A549 (cell line): ENCODE measurements around the gene EML5. TPM values are rescaled to one million over a fixed set of nuclear protein-coding genes. Genes with fewer than 3 reads are reported as not detected.

ENCODE experiments used
- ATAC-seq, 2 experiments: fragments of 200-7000 bp in 1 of 2; fragments of >200 bp in 1 of 2; cut with Nextera tagmentation in 1 of 2; cut with Tn5 transposase in 1 of 2; 3 replicates each; pipeline versions ENCODE4 v1.8.0 to v1.9.1; 2018 to 2020; ENCODE audit warnings: mild to moderate bottlenecking in 1 of 2, moderate library complexity in 1 of 2
- CTCF ChIA-PET: fragments of 300-600 bp; sonication (Branson Sonifier 250); formaldehyde crosslinking; extraction: SDS; loops from one replicate; lab custom pipeline; 2021; ENCODE audit warnings: antibody characterized with exemption, inconsistent platforms; lab: Yijun Ruan, JAX
- POLR2A ChIA-PET: fragments of 350-600 bp; formaldehyde crosslinking; extraction: SDS; loops from one replicate; lab custom pipeline; 2021; ENCODE audit warnings: antibody characterized with exemption, inconsistent platforms; lab: Yijun Ruan, JAX
- DNase-seq, 2 experiments: peaks; one replicate each; pipeline versions ENCODE4 v3.0.0 to v3.0.0-alpha.2; 2011 to 2016; ENCODE audit warnings: low read depth in 1 of 2, low spot score in 1 of 2
- FAIRE-seq: peaks from 2 replicates; lab custom pipeline; 2011; peaks lifted over from hg19 to GRCh38; lab: Jason Lieb, UNC
- H3K27ac ChIP-seq, 2 experiments: fragments of >200 bp; sonication (Bioruptor Twin); formaldehyde crosslinking; 3 replicates each; pipeline ENCODE4 v1.5.1; 2016 to 2017
- H3K4me1 ChIP-seq: fragments of >200 bp; sonication (Bioruptor Twin); formaldehyde crosslinking; 3 replicates; pipeline ENCODE4 v1.6.1; 2016
- H3K4me2 ChIP-seq: fragments of >200 bp; sonication (Bioruptor Twin); formaldehyde crosslinking; 3 replicates; pipeline ENCODE4 v1.6.1; 2016
- H3K4me3 ChIP-seq: fragments of >200 bp; sonication (Bioruptor Twin); formaldehyde crosslinking; 3 replicates; pipeline ENCODE4 v1.5.1; 2016
- H3K9me3 ChIP-seq: fragments of >200 bp; sonication (Bioruptor Twin); formaldehyde crosslinking; 3 replicates; pipeline ENCODE4 v1.6.1; 2016
- BHLHE40 ChIP-seq: IDR thresholded peaks from 2 replicates; pipeline ENCODE4 v1.6.1; 2012; ENCODE audit warnings: low read depth, low read length, inconsistent platforms
- CBX2 ChIP-seq: fragments of 200-600 bp; sonication (generic); IDR thresholded peaks from 2 replicates; pipeline ENCODE4 v1.6.1; 2016; ENCODE audit warnings: low read depth, mild to moderate bottlenecking, borderline replicate concordance
- CBX8 ChIP-seq: fragments of 200-600 bp; sonication (generic); IDR thresholded peaks from 2 replicates; pipeline ENCODE4 v1.6.1; 2016
- CEBPB ChIP-seq, 2 experiments: fragments of >200 bp in 1 of 2; sonication (Bioruptor Twin) in 1 of 2; formaldehyde crosslinking in 1 of 2; IDR thresholded peaks; 2 replicates each; pipeline ENCODE4 v1.6.1; 2012 to 2016
- EHMT2 ChIP-seq: fragments of 200-600 bp; sonication (generic); IDR thresholded peaks from 2 replicates; pipeline ENCODE4 v1.6.1; 2016; ENCODE audit warnings: antibody characterized with exemption, low read depth, mild to moderate bottlenecking, moderate library complexity
- EP300 ChIP-seq, 2 experiments: fragments of >200 bp; sonication (Bioruptor Twin); formaldehyde crosslinking; IDR thresholded peaks; 2 replicates in 1 of 2; 3 replicates in 1 of 2; pipeline ENCODE4 v1.6.1; 2016 to 2017
- GATA3 ChIP-seq: IDR thresholded peaks from 2 replicates; pipeline ENCODE4 v1.6.1; 2012; ENCODE audit warnings: borderline replicate concordance
- HOXB13 ChIP-seq: fragments of 250-450 bp; sonication (Bioruptor Pico); IDR thresholded peaks from 2 replicates; pipeline ENCODE4 v1.5.0; 2020; ENCODE audit warnings: low read depth, mild to moderate bottlenecking, moderate library complexity
- HOXB5 ChIP-seq: fragments of 250-450 bp; sonication (Bioruptor Pico); IDR thresholded peaks from 2 replicates; pipeline ENCODE4 v1.5.0; 2020; ENCODE audit warnings: mild to moderate bottlenecking, moderate library complexity
- JUNB ChIP-seq: fragments of >200 bp; sonication (Bioruptor Twin); formaldehyde crosslinking; IDR thresholded peaks from 2 replicates; pipeline ENCODE4 v1.6.1; 2016
- KDM5A ChIP-seq: fragments of 200-600 bp; sonication (generic); IDR thresholded peaks from 2 replicates; pipeline ENCODE4 v1.6.1; 2016; ENCODE audit warnings: antibody characterized with exemption, mild to moderate bottlenecking
- MAFK ChIP-seq: fragments of 450-650 bp; IDR thresholded peaks from 2 replicates; pipeline ENCODE4 v1.6.1; 2014; ENCODE audit not compliant: partially characterized antibody
- MYC ChIP-seq: IDR thresholded peaks from 2 replicates; pipeline ENCODE4 v1.6.1; 2012; ENCODE audit warnings: mild to moderate bottlenecking, inconsistent platforms, low read length, improper control_type of control experiment, borderline replicate concordance
- POLR2A ChIP-seq: IDR thresholded peaks from 2 replicates; pipeline ENCODE4 v1.6.1; 2012; ENCODE audit warnings: mild to moderate bottlenecking, low read length
- RCOR1 ChIP-seq: fragments of 150-350 bp; IDR thresholded peaks from 2 replicates; pipeline ENCODE4 v1.6.1; 2014; ENCODE audit warnings: antibody characterized with exemption, low read length, low read depth
- RNF2 ChIP-seq: fragments of 200-600 bp; sonication (generic); IDR thresholded peaks from 2 replicates; pipeline ENCODE4 v1.6.1; 2016; ENCODE audit warnings: low read depth, mild to moderate bottlenecking, antibody characterized with exemption, moderate library complexity, borderline replicate concordance
- SMC3 ChIP-seq: fragments of >200 bp; sonication (Bioruptor Twin); formaldehyde crosslinking; IDR thresholded peaks from 3 replicates; pipeline ENCODE4 v1.6.1; 2018; ENCODE audit warnings: inconsistent platforms
- TP53 ChIP-seq: fragments of 250-450 bp; sonication (Bioruptor Pico); IDR thresholded peaks from 2 replicates; pipeline ENCODE4 v1.5.0; 2021; ENCODE audit warnings: mild to moderate bottlenecking, moderate library complexity
- ZC3H11A ChIP-seq: fragments of 450-650 bp; IDR thresholded peaks from 2 replicates; pipeline ENCODE4 v1.6.1; 2014; ENCODE audit warnings: antibody characterized with exemption, mild to moderate bottlenecking
- ZFP36 ChIP-seq: fragments of 450-650 bp; IDR thresholded peaks from 2 replicates; pipeline ENCODE4 v1.6.1; 2014; ENCODE audit warnings: borderline replicate concordance; ENCODE audit not compliant: partially characterized antibody
- ZNF302 ChIP-seq: fragments of 250-450 bp; sonication (Bioruptor Pico); IDR thresholded peaks from 2 replicates; pipeline ENCODE4 v1.9.0; 2021; ENCODE audit warnings: inconsistent platforms, mild to moderate bottlenecking, moderate library complexity
- WGBS: methylation state at CpG from one replicate; pipeline ENCODE4 v1.1.6; 2017; ENCODE audit errors: missing lambda C conversion rate; 5-methylcytosine and 5-hydroxymethylcytosine counted together
- polyA plus RNA-seq, 4 experiments: library from polyadenylated mRNA; depleted of rRNA in 3 of 4; stranded (reverse); fragments of >200 nt; fragmentation: RNase III in 1 of 4; extraction: RNeasy Plus Mini Kit Qiagen cat#74134 plus additional on column Dnase treatment in 1 of 4; gene quantifications; 2 replicates in 3 of 4; 3 replicates in 1 of 4; pipeline ENCODE4 v1.2.3, GENCODE V29; 2011 to 2017
- TF ChIP-seq, protein P1 (sequence below): fragments of 250-450 bp; sonication (Bioruptor Pico); IDR thresholded peaks from 2 replicates; pipeline ENCODE4 v1.5.0; 2020; ENCODE audit warnings: low read depth, mild to moderate bottlenecking, moderate library complexity
- TF ChIP-seq, protein P2 (sequence below): fragments of >200 bp; sonication (Bioruptor Twin); formaldehyde crosslinking; IDR thresholded peaks from 3 replicates; pipeline ENCODE4 v1.6.1; 2016
- TF ChIP-seq, protein P3 (sequence below): fragments of >200 bp; sonication (Bioruptor Twin); formaldehyde crosslinking; IDR thresholded peaks from 3 replicates; pipeline ENCODE4 v1.5.1; 2016
- TF ChIP-seq, protein P4 (sequence below): fragments of 450-650 bp; IDR thresholded peaks from 2 replicates; pipeline ENCODE4 v1.6.1; 2014; ENCODE audit warnings: antibody characterized with exemption

EML5 gene
- polyA plus RNA-seq, 2 of the 4 experiments (the other 2 are of a cell fraction): 0.44 to 0.62 TPM

DNA sequence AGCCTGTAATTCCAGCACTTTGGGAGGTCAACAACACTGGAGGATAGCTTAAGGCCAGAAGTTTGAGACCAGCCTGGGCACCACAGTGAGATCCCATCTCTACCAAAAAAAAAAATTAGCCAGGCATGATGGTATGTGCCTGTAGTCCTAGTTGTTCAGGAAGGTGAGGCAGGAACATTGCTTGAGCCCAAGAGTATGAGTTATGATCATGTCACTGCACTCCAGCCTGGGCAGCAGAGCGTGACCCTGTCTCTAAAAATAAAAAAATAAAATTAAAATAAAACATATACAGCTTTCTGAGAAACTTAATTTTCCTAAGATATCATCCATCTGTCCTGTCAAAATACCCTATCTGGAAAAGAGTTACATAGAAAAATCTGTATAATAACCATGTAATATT, 38.9 kb downstream of the EML5 start:
- ATAC-seq (no peak), DNase-seq (no peak), FAIRE-seq (no peak)
- 65% methylated on average over 1 of the region's 1 CpG for WGBS
- CTCF ChIA-PET: no interaction called here
- peaks cover 20% of the 10 kb centered on the region; the same call in 2 of the 3 replicates for H3K4me1 ChIP-seq
- H3K4me2 ChIP-seq: no peak overlapping the region
- H3K9me3 ChIP-seq: no peaks in the 10 kb centered on the region
- POLR2A ChIA-PET: no interaction called here
- no peak overlapping the region for H3K4me3 ChIP-seq
- H3K27ac ChIP-seq: no peak overlapping the region
- TF ChIP-seq HOXB13: no peak
- no peak for TF ChIP-seq SMC3
- TF ChIP-seq ZC3H11A: no peak
- no peak for TF ChIP-seq POLR2A
- TF ChIP-seq CBX8: no peak
- TF ChIP-seq, protein P1, sequence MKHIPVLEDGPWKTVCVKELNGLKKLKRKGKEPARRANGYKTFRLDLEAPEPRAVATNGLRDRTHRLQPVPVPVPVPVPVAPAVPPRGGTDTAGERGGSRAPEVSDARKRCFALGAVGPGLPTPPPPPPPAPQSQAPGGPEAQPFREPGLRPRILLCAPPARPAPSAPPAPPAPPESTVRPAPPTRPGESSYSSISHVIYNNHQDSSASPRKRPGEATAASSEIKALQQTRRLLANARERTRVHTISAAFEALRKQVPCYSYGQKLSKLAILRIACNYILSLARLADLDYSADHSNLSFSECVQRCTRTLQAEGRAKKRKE: no peak
- no peak for TF ChIP-seq JUNB

DNA sequence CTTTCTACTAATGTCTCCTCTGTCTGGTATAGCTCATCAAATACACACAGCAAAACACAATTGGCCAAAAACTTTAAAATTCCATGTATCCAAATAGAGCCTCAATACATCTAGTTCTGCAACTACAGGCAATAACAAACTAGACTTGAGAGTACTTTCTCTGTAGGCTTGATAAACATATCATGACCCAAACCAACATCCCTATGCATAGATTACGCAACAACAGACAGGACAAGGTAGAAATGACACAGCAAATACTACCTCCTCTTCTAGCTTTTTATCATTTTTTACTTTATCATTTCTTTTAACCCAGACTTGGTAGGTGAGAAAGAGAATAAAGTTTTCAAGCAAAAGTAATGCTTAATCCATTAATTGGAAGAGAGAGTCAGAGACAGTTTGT, 41.8 kb downstream of the EML5 start:
- no peak for FAIRE-seq
- no peaks in the 10 kb centered on the region for H3K9me3 ChIP-seq
- 91% methylated on average over 1 of the region's 1 CpG for WGBS
- no peak overlapping the region for H3K4me3 ChIP-seq
- peak; percentile 62 to 90; a peak in 3 of 4 replicates for TF ChIP-seq CEBPB (IDR thresholded peaks at IDR 0.05)
- TF ChIP-seq MYC: no peak
- peak; percentile 8 for TF ChIP-seq MAFK
- no peak for TF ChIP-seq CBX2
- DNase-seq: no peak
- H3K4me1 ChIP-seq: peaks cover 31% of the 10 kb centered on the region
- POLR2A ChIA-PET: no interaction called here
- no peak for ATAC-seq
- peak overlapping the region in 1 of 2 experiments; percentile 20; a peak in 2 of 6 replicates for H3K27ac ChIP-seq
- CTCF ChIA-PET: interaction anchor here (0.6 to 0.8 kb wide), 3 partner anchors 75 to 1381 kb away, joined by 3 read pairs; no protein-coding TSS in a partner anchor
- H3K4me2 ChIP-seq: peak overlapping the region; percentile 7; the same call in 1 of the 3 replicates

DNA sequence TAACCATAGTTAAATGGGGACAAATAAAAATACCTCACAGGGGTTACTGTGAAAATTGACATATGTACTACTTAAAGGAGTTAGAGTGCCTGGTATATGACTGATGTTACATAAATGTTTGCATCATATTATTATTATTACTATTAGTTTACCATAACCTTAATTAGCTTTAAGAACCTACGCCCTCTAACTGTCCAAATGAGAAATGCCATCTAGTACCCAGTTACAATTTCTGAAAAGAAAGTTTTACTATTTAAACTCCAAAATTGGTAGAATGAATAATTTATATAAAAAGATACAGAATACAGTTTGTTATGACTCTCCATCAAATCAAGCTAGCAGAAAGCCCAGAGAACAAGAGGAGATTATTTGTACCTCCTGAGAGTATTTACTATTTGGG, 42.3 kb downstream of the EML5 start:
- ATAC-seq (no peak), DNase-seq (no peak), FAIRE-seq (peak; percentile 61)
- no peaks in the 10 kb centered on the region for H3K9me3 ChIP-seq
- H3K4me1 ChIP-seq: peaks cover 31% of the 10 kb centered on the region
- H3K4me3 ChIP-seq: no peak overlapping the region
- ChIA-PET POLR2A (no interaction called here), CTCF (interaction anchor here (0.6 to 0.8 kb wide), 3 partner anchors 76 to 1382 kb away, joined by 3 read pairs; no protein-coding TSS in a partner anchor)
- H3K27ac ChIP-seq: no peak overlapping the region
- 77% methylated on average over 1 of the region's 1 CpG for WGBS
- no peak overlapping the region for H3K4me2 ChIP-seq
- TF ChIP-seq KDM5A: no peak
- TF ChIP-seq ZNF302 (CRISPR knock-in tag): no peak
- TF ChIP-seq MAFK: no peak
- TF ChIP-seq EP300 (IDR thresholded peaks at IDR 0.05): no peak
- TF ChIP-seq GATA3: no peak
- no peak for TF ChIP-seq MYC
- TF ChIP-seq, protein P2, sequence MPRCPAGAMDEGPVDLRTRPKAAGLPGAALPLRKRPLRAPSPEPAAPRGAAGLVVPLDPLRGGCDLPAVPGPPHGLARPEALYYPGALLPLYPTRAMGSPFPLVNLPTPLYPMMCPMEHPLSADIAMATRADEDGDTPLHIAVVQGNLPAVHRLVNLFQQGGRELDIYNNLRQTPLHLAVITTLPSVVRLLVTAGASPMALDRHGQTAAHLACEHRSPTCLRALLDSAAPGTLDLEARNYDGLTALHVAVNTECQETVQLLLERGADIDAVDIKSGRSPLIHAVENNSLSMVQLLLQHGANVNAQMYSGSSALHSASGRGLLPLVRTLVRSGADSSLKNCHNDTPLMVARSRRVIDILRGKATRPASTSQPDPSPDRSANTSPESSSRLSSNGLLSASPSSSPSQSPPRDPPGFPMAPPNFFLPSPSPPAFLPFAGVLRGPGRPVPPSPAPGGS: no peak

DNA sequence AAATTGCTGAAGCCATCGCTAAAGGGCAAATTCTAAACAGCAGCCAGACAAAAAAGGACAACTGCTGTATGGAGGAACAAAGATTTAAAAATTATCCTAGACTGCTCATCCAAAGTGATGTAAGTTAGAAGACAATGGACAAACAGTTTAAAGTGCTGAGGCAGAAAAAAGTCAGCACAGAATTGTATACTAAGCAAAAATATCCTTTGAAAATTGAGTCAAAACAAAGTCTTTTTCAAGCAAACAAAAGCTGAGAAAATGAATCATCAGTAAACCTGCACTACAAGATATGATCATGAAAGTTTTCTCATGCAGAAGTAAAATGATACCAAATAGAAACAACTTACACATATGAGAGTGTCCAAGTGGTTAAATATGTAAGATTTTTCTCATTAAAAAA, 43.6 kb downstream of the EML5 start:
- POLR2A ChIA-PET: no interaction called here
- no peaks in the 10 kb centered on the region for H3K9me3 ChIP-seq
- no peak for ATAC-seq
- TF ChIP-seq MAFK (peak; percentile 88), ZNF302 (CRISPR knock-in tag) (no peak)
- peak in 1 of 2 experiments; percentile 4 for DNase-seq
- CTCF ChIA-PET: interaction anchor here (0.6 kb wide), 1 partner anchor 580 kb away, joined by 4 read pairs; no protein-coding TSS in a partner anchor
- H3K4me2 ChIP-seq: peak overlapping the region; percentile 54
- no peak overlapping the region for H3K27ac ChIP-seq
- no peak overlapping the region for H3K4me3 ChIP-seq
- 3% methylated on average over 1 of the region's 1 CpG for WGBS
- no peak for FAIRE-seq
- peaks cover 31% of the 10 kb centered on the region for H3K4me1 ChIP-seq

DNA sequence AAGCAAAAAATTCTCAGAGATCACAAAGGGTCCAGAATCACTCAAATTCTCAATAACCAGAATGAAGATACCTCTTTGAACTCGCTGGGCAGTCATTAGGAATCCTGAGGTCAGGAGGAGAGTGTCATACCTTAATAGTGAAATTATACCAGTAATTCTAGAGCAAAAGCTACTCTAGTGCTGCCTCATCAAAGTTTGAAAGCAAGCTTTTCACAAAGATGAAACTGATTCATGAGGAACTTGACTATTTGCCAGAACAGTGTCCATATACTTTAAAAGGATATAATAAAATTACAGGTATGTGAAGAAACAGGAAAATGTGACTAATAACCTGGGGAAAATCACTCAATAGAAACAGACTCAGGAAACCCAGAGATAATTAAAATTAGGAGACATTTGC, 44.5 kb downstream of the EML5 start:
- ATAC-seq: no peak
- POLR2A ChIA-PET: no interaction called here
- TF ChIP-seq, protein P3, sequence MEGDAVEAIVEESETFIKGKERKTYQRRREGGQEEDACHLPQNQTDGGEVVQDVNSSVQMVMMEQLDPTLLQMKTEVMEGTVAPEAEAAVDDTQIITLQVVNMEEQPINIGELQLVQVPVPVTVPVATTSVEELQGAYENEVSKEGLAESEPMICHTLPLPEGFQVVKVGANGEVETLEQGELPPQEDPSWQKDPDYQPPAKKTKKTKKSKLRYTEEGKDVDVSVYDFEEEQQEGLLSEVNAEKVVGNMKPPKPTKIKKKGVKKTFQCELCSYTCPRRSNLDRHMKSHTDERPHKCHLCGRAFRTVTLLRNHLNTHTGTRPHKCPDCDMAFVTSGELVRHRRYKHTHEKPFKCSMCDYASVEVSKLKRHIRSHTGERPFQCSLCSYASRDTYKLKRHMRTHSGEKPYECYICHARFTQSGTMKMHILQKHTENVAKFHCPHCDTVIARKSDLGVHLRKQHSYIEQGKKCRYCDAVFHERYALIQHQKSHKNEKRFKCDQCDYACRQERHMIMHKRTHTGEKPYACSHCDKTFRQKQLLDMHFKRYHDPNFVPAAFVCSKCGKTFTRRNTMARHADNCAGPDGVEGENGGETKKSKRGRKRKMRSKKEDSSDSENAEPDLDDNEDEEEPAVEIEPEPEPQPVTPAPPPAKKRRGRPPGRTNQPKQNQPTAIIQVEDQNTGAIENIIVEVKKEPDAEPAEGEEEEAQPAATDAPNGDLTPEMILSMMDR: no peak
- TF ChIP-seq, protein P4, sequence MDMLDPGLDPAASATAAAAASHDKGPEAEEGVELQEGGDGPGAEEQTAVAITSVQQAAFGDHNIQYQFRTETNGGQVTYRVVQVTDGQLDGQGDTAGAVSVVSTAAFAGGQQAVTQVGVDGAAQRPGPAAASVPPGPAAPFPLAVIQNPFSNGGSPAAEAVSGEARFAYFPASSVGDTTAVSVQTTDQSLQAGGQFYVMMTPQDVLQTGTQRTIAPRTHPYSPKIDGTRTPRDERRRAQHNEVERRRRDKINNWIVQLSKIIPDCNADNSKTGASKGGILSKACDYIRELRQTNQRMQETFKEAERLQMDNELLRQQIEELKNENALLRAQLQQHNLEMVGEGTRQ: no peak
- TF ChIP-seq RNF2 (no peak), TP53 (CRISPR knock-in tag) (no peak), BHLHE40 (no peak), CBX2 (no peak), HOXB13 (no peak), ZFP36 (no peak), EHMT2 (no peak), RCOR1 (no peak), HOXB5 (no peak)

More for the DNA sequence above, 44.5 kb downstream of the EML5 start:
- no peak for FAIRE-seq
- WGBS: 45% methylated on average over 1 of the region's 1 CpG
- no peak overlapping the region for H3K4me3 ChIP-seq
- H3K4me1 ChIP-seq: peaks cover 31% of the 10 kb centered on the region
- CTCF ChIA-PET: no interaction called here
- peak overlapping the region; percentile 54 for H3K4me2 ChIP-seq
- no peaks in the 10 kb centered on the region for H3K9me3 ChIP-seq
- no peak overlapping the region for H3K27ac ChIP-seq
- DNase-seq: no peak
